HFFc6 (cell line): Measurements from ENCODE around the gene TMEM30A. TPM values are rescaled to one million over a fixed set of nuclear protein-coding genes. Genes with fewer than 3 reads are reported as not detected.

Experiments used
- DNase-seq: peaks from one replicate; pipeline ENCODE4 v3.0.0-alpha.2; 2018
- H3K27ac Mint-ChIP-seq: 2 replicates; pipeline ENCODE4 v1.8.0; 2020; ENCODE audit warnings: mild to moderate bottlenecking, mixed read lengths
- H3K27me3 Mint-ChIP-seq: 2 replicates; pipeline ENCODE4 v1.8.0; 2021; ENCODE audit warnings: mild to moderate bottlenecking, moderate library complexity, mixed read lengths; ENCODE audit not compliant: insufficient read depth
- H3K36me3 Mint-ChIP-seq: 2 replicates; pipeline ENCODE4 v1.8.0; 2021; ENCODE audit warnings: low read depth, mixed read lengths
- H3K4me1 Mint-ChIP-seq: 2 replicates; pipeline ENCODE4 v1.8.0; 2020; ENCODE audit warnings: low read depth, mixed read lengths
- H3K4me3 Mint-ChIP-seq: 2 replicates; pipeline ENCODE4 v1.8.0; 2020; ENCODE audit warnings: mild to moderate bottlenecking, moderate library complexity, mixed read lengths
- H3K9me3 Mint-ChIP-seq: 2 replicates; pipeline ENCODE4 v1.8.0; 2020; ENCODE audit warnings: mild to moderate bottlenecking, mixed read lengths
- total RNA-seq, 6 experiments: library from RNA; stranded (reverse); fragmentation: NEBNext Ultra II Directional; extraction: Animal tissue kit (Norgen Biotek cat#: 25700); gene quantifications; 2 replicates in 1 of 6; 3 replicates in 5 of 6; pipeline ENCODE4 v1.2.3, GENCODE V29; 2021
- TF ChIP-seq, protein P1 (sequence below): fragments of 200-600 bp; sonication (generic); IDR thresholded peaks from 2 replicates; pipeline ENCODE4 v1.5.0; 2021; ENCODE audit warnings: antibody characterized with exemption, mild to moderate bottlenecking

Gene TMEM30A
- total RNA-seq, 6 experiments from 2014 or later: 154 to 232 (median 192) TPM

- DNase-seq: no peak
- H3K36me3 Mint-ChIP-seq: no peaks in the 10 kb centered on the region; the same call in 1 of the 2 replicates
- H3K4me3 Mint-ChIP-seq: no peak overlapping the region
- H3K9me3 Mint-ChIP-seq: no peaks in the 10 kb centered on the region
- peaks cover 2% of the 10 kb centered on the region; the same call in 1 of the 2 replicates for H3K4me1 Mint-ChIP-seq
- TF ChIP-seq, protein P1, sequence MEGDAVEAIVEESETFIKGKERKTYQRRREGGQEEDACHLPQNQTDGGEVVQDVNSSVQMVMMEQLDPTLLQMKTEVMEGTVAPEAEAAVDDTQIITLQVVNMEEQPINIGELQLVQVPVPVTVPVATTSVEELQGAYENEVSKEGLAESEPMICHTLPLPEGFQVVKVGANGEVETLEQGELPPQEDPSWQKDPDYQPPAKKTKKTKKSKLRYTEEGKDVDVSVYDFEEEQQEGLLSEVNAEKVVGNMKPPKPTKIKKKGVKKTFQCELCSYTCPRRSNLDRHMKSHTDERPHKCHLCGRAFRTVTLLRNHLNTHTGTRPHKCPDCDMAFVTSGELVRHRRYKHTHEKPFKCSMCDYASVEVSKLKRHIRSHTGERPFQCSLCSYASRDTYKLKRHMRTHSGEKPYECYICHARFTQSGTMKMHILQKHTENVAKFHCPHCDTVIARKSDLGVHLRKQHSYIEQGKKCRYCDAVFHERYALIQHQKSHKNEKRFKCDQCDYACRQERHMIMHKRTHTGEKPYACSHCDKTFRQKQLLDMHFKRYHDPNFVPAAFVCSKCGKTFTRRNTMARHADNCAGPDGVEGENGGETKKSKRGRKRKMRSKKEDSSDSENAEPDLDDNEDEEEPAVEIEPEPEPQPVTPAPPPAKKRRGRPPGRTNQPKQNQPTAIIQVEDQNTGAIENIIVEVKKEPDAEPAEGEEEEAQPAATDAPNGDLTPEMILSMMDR: no peak
- H3K27me3 Mint-ChIP-seq: no peaks in the 10 kb centered on the region
- no peak overlapping the region for H3K27ac Mint-ChIP-seq
These were observed 7.2 kb upstream of the TMEM30A start for GRCh38 chr6:75291744-75292143.

DNA sequence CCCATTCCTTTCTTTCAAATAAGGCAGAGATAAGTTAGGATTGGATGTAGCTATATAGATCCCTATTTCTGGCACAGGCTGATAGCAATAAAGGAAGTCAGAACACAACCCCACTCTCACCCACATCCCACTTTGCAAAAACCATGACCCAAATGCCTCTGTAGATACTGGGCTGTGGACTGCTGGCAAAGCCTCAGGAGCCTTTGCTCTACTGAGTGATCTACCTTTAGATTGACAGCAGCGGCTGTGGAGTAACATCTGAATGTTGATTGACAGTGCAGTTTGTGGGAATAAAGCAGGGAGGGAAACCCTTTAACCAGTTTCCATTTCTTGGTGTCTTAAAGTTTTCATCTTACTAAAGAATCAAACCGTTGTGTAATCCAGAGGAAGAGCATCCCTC lies 6.7 kb upstream of the TMEM30A start:
- TF ChIP-seq, protein P1: no peak
- Mint-ChIP-seq H3K36me3 (no peaks in the 10 kb centered on the region; the same call in 1 of the 2 replicates), H3K4me1 (no peaks in the 10 kb centered on the region; the same call in 1 of the 2 replicates), H3K9me3 (no peaks in the 10 kb centered on the region), H3K27me3 (no peaks in the 10 kb centered on the region), H3K27ac (no peak overlapping the region), H3K4me3 (no peak overlapping the region)
- no peak for DNase-seq

- no peaks in the 10 kb centered on the region; the same call in 1 of the 2 replicates for H3K36me3 Mint-ChIP-seq
- no peak for DNase-seq
- no peak overlapping the region for H3K4me3 Mint-ChIP-seq
- H3K27me3 Mint-ChIP-seq: no peaks in the 10 kb centered on the region
- H3K4me1 Mint-ChIP-seq: no peaks in the 10 kb centered on the region; the same call in 1 of the 2 replicates
- TF ChIP-seq, protein P1: no peak
- no peaks in the 10 kb centered on the region for H3K9me3 Mint-ChIP-seq
- no peak overlapping the region for H3K27ac Mint-ChIP-seq
These were observed 5.7 kb upstream of the TMEM30A start for GRCh38 chr6:75290136-75290945.

DNA sequence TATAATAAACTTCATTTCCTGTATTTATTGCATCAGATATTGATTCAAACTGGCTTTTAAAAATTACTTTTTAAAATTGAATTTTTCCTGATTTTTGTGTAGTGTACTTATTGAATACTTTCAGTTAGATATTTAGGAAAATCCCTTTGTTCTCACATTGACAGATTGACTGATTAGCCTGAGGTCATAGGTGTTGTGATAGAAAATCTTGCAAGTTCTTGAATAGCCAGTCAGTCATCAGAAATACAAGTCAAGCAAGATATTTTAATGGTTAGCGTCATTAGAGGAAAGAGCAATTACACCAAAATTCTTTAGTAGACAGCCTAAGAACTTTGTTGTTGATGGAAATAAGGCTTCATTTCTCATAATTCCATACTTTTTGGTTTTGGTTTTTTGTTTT lies 3.4 kb upstream of the TMEM30A start:
- no peaks in the 10 kb centered on the region for H3K9me3 Mint-ChIP-seq
- H3K36me3 Mint-ChIP-seq: no peaks in the 10 kb centered on the region; the same call in 1 of the 2 replicates
- TF ChIP-seq, protein P1: no peak
- H3K27me3 Mint-ChIP-seq: no peaks in the 10 kb centered on the region
- DNase-seq: no peak
- no peaks in the 10 kb centered on the region; the same call in 1 of the 2 replicates for H3K4me1 Mint-ChIP-seq
- no peak overlapping the region for H3K27ac Mint-ChIP-seq
- H3K4me3 Mint-ChIP-seq: no peak overlapping the region

DNA sequence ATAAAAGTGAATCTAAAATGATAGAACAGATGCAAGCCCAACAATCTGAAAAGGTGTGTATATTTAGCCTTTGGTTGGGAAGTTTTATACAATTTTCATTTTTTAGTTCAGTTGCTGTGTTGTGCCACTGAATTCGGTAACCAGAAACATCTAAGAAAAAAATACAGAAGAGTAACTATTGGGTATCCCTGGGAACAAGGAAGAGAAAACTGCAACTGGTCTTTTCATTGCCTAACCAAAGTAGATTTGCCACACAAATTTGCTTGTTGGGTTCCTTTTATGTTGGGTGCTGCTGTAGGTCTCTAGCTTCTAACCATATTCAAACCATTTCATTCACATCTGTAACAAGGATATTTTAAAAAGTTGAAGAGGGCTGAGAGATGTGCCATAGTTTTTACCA lies 2.8 kb upstream of the TMEM30A start:
- Mint-ChIP-seq H3K36me3 (no peaks in the 10 kb centered on the region; the same call in 1 of the 2 replicates), H3K27me3 (no peaks in the 10 kb centered on the region), H3K4me3 (no peak overlapping the region), H3K27ac (no peak overlapping the region), H3K9me3 (no peaks in the 10 kb centered on the region), H3K4me1 (peaks cover 4% of the 10 kb centered on the region)
- TF ChIP-seq, protein P1: no peak
- no peak for DNase-seq
